Renal pelvis (tissue), 4 donors: Measurements from ENCODE around the gene TPCN1. TPM values are rescaled to one million over a fixed set of nuclear protein-coding genes. Genes with fewer than 3 reads are reported as not detected.

Experiments
- DNase-seq: peaks from one replicate; pipeline ENCODE4 v3.0.0-alpha.2; 2013
- polyA plus RNA-seq, 3 donors: library from polyadenylated mRNA; unstranded; fragments of 120-200 nt; gene quantifications; one replicate each; pipeline ENCODE4 v1.2.1, GENCODE V29; 2013; ENCODE audit not compliant: insufficient read length in 3 of 3

TPCN1 gene
- polyA plus RNA-seq, 3 donors = 32.7 to 49.4 (median 47.8) TPM

DNA sequence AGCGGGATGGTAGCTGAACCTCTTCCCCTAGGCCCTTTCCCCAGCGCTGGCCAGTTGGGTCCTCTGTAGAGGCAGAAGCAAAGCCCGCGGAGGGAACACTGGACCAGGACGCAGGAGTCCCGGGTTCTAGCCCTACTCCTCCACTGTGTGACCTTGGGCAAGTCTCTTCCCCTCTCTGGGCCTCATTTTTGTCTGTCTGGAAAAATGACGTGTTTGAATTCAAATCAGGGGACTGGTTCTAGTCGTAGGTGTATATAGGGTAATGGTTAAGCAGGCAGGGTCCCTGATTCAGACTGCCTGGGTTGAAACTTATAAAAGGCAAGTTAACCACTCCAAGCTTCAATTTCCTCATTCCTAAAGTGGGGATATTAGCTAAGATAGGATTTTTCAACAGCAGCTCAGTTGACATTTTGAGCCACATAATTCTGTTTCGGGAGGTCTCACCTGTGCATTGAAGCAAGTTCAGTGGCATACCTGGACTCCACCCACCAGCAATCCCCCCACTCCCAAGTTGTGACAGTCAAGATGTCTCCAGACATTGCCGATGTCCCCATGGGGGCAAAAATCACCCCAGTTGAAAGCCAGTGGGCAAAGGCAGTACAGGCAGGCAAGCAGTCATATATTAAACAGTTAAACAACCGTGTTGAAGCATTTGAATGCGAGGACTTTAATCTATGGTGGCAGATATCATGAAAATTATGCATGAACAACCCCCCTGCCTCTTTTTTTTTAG is 899 bp downstream of the TPCN1 start:
- no peak for DNase-seq

DNA sequence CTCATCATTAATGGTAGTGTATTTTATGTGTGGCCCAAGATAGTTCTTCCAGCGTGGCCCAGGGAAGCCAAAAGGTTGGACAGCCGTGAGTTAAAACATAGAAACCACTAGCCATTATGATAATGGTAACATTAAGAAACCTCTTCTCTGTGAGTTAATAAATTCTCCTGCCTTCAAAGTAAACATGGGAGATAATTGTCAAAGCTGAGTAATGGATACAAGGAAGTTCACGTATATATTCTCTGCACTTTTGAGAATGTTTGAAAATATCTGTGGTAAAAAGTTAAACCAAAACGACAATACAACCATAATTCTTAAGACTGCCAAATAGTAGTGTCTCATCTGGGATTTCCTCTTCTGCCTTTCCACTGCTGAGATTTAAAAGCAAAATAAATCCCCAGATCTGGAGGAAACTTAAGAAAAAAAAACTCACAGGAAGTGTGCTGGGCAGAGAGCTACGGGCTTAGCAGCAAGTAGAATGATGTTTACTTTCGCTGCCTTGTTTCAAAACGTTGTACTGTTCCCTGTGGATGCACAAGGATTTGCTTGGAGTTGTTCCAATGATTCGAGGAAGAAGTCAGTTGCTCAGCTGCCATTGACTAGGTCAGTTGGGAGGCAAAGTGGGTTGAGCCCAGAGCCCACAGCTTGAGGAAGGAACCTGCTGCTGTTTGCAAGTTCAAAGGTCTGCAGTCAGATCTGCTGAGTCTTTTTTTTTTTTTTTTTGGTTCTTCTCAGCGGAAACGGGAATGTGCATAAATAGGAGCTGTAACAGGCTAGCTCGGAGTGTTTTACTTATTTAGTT is 1.7 kb downstream of the TPCN1 start:
- no peak for DNase-seq

DNA sequence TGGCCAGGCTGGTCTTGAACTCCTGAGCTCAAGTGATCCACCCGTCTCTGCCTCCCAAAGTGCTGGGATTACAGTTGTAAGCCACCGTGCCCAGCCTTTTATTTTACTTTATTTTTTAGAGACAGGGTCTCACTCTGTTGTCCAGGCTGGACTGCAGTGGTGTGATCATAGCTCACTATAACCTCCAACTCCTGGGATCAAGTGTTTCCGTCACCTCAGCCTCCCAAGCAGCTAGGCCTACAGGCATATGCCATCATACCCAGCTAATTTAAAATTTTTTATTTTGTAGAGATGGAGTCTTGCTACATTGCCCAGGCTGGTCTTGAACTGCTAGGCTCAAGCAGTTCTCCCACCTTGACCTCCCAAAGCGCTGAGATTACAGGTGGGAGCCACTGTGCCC is 3.7 kb downstream of the TPCN1 start:
- DNase-seq = no peak

DNA sequence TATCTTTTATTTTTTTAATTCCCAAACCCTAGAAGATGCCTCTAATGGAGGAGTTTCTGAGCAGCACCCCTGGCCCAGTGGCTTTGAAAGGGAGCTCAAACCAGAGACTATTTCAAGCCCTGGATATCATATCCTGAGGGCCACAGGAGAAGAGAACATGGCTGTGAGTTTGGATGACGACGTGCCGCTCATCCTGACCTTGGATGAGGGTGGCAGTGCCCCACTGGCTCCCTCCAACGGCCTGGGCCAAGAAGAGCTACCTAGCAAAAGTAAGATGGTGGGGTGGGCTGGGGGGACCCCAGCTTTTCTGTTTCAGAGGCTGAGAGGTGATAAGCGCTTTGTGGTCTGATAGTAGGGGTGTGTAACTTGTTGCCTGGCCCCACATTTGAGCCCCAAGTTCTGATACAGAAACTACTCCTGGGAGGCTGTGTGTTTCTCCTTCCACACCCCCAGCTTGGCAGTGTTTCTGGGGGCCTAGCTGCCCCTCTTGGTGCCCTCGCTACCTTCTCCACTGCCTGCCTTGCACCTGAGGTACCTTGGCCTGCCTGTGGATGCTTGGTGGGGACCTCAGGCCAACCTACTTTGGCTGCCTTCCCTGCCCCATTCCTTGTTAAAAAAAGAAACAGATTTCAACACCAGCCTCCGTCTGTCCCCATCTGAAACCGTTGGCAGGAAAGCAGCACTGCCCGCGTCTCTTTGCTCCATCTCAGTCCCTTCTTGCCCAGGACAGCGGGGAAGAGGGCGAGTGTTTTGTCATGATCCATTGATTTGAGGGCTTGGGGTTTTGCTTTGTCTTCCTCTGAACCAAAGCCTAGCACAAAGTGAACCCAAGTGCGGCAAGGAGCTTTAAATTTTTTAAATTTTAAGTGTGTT is 5.7 kb downstream of the TPCN1 start:
- DNase-seq = no peak

DNA sequence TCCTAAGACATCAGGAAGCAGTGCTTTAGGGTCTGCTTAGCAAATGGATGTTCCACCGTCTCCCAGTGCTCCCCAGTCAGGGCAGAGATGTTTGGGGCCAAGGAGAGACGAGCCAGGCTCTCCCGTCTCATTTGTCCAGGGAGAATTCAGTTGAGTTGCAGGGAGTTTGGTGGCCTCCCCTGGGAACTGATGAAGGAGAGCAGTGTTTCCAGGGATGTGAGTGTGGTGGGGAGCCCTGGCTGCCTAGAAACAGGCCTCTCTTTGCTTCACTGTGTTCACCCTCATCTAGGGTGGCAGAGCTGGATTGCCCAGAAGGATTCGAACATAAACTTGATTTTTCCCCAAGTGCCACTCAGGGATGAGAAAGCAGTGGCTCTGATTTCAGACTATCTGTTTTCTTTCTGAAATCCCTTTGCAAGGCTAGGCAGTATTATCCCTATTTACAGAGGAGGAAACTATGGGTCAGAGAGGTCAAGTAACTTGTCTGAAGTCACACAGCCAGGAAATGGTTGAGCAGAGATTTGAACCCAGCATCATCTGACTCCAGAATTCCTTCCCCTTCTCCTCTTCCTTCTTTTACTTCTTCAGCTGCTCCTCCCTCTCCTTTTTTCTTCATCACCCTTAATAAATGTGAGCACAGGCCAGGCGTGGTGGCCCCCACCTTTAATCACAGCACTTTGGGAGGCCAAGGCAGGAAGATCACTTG is 6.6 kb downstream of the TPCN1 start:
- DNase-seq = no peak

DNA sequence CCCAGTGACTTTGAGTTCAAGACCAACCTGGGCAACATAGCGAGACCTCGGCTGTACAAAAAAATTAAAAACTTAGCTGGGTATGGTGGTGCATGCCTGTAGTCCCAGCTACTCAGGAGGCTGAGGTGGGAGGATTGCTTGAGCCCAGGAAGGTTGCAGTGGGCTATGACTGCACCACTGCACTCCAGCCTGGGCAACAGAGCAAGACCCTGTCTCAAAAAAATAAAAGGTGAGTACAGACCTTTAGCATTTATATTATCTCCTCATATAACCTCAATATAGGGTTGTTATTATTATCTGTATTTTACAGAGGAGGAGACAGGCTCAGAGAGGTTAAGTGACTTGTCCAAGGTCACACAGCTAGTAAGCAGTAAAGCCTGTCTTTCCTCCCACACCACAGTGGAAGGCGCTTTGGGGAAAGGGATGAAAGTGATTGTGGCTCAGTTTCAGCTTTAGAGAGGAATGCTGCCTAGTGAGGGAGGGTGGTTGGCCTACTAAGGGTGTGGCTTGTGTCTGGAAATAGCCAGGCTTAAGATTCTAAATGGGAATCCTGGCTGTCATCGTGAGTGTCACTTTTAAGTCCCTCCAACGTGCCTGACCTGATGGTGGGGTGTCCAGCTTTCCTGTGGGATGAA is 7.2 kb downstream of the TPCN1 start:
- DNase-seq = no peak

DNA sequence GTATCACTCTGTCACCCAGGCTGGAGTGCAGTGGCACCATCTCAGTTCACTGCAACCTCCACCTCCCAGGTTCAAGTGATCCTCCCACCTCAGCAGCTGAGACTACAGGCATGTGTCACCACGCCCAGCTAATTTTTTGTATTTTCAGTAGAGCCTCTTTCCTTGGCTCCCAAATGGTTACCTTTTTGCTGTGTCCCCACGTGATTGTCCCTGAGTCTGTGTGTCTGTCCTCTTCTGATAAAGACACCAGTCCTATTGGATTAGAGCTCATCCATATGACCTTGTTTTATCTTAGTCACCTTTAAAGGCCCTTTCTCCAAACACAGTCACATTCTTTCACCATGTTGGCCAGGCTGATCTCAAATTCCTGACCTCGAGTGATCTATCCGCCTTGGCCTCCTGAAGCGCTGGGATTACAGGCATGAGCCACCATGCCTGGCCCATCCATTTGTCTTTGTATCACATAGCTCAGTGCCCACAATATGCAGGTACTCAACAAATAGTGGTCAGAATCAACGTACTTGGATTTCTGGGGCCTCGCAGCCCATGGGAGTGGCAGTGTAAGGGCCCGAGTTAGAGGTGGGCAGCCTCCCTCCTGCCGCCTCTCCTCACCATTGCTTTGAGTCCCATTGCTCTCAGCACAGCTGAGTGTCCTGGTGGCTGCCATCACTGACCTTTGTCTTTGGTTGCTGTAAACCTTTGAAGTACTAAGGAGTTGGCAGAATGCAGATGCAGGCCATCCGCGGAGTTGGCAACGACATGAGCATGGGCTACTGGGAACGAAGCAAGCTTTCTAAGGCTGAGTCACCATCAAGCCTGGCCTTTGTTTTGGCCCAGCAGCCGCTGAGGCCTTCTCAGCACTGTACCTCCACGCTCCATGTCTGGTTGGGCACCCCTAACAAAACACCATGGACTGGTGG is 9.3 kb downstream of the TPCN1 start:
- no peak for DNase-seq

DNA sequence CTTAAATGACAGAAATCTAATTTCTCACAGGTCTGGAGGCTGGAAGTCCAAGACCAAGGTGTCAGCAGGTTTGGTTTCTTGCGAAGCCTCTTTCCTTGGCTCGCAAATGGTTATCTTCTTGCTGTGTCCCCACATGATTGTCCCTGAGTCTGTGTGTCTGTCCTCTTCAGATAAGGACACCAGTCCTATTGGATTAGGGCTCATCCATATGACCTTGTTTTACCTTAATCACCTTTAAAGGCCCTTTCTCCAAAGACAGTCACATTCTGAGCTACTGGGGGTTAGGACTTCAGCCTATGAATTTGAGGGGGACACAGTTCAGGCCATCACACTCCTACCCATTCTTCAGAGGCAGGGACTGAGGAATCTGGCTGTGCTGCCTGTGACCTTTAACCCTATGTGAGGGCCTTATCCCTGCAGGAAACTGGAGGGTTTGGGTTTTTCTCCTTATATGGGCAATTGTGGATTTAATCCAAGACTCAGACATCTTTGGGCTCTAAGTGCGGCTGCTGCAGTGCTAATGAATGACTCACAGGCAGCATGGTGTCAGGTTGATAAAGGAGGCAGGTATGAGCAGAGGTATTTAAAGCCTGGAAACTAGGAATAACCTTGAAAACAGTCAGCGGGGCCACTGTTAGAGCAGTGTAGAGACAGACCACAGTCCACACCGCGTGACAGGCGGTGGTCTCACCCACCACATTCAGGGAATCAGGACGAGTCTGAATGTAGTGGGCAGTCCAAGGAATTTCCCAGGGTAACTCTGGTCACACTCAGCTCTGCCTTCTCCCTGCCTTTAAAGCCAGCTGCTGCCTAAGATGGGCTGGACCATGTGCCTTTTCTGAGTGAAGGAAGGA is 10.2 kb downstream of the TPCN1 start:
- no peak for DNase-seq

DNA sequence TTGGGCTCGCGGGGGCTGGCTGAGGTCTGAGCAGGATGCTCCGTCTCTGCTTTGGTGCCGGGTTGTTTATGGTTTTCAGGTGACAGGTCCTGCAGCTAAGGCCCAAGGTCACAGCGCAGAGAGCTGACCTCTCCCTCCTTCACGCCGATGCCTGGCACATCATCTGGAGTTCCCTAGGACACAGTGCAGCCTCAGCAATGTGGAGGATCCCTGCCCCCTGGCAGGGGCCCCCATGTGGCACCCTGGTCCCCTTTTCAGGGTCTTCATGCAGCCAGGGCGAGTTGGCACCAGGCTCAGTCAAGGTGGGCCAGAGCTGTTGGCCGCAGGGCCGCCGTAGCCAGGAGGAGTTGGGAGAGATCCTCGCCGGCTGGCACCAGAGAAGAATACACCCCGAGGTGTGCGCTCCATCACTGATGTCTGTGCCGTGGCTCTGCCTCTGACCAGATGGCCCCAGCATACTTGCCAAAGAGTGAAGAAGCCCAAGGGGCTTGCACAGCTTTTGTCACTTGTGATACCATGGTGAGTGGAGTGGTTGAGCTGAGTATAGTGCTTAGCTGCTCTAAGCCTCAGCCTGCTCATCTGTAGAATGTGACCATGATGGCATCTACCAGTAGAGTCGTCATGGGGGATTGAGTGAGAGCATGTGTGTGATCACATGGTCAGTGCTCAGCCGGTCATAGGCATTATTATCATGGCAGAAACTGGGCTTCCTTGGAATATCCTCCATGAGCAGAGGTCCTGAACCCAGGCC is 11.0 kb downstream of the TPCN1 start:
- DNase-seq = no peak

DNA sequence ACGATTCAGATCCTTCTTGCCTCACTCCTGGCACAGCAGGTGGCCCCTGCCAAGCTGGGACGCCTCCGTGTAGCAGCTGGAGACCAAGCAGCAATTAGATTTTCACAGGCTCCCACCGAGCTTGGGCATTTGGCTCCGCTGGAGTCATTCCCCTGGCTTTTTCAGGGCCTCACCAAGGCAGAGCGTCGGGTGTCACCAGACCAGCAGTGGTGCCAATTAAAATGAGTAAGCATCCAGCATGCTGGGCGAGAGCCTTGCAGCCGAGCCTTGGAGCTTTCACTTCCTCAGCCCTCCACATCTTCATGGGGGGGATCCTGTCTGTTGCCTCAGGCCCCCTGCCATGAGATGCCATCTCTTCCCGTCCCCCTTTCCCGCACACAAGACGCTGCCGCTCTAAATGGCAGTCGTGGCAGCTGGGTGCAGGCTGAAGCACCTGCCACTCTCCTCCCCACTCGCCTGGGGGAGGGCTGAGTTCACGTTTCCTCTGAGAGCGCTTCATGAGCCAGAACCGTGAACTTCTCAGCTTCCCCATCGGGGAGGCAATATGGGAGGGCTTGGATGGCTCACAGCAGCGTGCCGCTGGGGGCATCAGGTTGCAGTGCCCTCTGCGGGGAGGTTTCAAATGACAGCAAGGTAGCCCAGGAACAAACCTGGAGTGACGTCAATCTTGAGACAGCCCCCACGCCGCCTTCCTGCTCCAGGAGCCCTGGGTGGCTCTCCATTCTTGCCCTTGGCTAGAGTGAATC is 11.7 kb downstream of the TPCN1 start:
- peak; percentile 93 for DNase-seq

DNA sequence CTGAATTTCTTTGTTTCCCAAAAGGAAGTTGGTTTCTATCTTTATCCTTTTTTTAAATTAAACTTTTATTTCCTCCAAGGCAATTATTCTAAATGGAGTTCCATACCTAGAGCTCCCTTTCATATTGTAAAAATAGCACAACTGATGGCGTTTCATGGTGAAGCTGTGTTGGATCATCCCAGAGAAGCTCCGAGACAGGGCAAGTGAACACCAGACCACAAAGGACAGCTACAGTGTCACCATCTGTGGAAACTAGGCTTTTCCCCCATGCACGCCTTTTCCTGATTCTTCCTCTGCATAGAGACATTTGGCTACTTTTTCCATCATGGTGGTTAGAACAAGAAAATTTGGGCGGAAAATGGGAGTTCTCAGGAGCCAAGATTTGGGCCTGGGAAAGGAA is 12.7 kb downstream of the TPCN1 start:
- no peak for DNase-seq

DNA sequence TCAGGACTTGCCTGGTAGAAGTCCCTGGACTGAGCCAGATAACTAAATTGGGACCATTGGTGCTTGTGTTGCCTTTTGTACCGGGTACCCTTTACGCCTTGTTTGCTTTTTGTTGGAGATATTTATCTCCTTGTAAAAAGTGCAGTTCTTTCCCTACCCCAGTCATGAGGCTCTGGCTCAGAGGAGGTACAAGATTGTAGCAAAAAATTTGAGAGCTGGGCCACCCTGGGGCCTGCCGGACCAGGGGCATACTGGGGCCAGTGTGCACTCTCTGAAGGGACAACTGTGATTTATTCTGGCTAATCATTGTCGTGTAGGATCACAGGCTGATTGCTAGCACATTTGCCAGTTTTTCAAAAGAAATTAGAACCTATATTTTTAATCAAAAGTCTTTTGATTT is 13.2 kb downstream of the TPCN1 start:
- no peak for DNase-seq

DNA sequence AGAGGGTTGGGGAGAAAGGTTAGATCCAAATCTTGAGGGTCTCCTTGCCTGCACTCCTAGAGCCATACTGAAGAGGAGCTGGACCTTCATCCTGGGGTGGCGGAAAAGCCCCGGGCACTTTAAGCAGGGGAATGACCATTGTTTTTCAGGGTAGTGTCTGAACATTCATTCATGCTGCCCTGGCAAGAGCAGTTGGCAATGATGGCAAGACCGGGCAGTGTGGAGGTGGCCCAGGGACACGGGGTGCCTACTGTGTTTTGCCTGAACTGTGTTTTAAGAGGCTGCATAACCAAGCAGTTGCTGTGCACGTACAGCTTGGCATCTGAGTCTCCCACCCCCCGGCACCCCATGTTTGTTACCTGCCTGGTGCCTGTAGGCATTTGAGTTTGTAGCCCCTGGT is 14.7 kb downstream of the TPCN1 start:
- DNase-seq = no peak

DNA sequence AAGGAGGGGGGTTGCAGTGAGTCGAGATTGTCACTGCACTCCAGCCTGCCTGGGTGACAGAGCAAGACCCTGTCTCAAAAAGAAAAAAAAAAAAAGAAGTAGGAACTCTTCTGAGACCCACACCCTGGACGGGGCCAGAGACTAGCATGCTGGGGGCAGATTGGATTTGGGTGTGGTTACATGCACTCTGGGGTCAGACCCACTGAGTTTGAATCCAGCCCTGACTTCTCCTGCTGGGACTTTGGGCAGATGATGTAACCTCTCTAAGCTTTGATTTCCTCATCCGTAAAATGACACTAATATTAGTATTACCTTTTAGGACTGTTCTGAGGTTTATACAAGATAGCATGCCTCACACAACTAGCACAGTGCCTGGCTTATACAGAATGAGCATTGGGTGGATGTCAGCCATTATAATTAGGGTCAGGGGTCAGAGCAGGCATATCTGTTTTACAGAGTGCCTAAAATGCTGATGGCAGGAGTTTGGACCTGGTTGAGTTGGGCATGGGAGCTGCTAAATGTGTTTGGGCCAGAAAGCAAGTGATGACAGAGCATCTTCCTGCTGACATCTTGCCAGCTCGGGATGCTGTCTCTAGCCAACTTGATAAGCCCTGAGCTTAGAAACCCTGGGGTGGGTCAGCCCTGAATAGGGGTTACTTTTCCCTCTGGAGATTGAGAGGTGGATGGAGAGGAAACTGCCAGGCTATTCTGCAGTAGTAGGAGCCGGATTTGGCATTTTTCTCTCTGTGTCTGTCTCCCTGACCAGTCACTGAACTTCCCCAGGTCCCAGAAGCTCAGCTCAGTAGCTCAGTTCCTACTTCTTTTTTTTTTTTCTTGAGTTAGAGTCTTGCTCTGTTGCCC is 15.5 kb downstream of the TPCN1 start:
- no peak for DNase-seq

DNA sequence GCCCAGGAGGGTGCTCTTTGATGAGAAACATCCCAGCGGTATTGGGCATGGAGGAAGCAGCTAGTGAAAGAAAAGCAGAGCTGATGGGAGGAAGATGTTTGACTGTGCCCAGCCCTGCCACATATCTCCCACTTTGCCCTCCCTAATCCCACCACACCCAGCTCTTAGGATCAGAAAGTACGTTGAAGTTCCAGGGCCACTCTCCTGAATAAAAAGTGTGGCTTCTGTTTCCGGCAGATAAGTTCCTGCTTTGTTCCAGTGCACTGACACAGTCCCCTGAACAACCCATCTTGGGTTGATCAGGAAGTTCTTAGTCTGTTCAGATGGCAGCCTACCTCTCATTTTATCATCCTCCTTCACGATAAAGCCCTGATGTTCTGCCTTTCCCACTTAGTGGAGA is 16.5 kb downstream of the TPCN1 start:
- no peak for DNase-seq

DNA sequence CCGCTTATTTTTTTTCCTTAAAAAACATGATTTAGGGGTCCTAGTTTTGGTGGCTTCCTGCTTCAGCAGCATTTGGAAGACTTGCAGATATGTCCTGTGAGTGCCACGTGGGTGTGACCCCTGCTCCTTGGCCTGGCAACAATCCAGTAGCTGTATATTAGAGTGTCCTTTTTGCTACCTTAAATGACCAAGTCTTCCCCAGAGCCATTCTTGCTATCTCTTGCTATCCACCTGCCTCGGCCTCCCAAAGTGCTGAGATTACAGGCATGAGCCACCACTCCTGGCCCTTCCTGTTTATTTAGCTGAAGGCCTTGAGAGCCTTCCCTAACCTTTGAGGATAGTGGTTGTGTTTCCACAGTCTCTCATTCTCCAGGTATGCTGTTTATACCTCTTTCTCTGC is 17.0 kb downstream of the TPCN1 start:
- no peak for DNase-seq

DNA sequence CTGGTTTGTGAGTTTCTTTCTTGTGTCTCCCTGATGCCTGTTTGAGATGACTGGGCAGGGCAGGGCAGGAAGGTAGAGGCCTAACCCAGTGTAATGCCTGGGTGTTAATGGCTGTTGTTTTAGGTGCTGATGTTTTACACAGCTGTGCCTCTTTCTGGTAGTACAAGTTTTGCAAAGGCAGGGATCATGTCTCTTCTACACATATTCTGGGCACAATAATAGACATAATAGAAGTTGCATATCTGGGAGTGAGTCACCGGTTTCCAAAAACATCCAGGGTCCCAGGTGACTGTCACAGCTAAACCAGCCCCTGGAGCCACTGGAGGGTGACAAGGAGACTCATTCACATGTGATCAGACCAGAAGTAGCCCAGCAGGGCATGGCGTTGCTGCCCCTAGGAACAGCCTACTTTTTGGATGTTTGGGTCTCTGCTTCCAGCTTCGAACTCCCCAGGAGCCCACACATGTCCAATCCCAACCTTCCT is 18.1 kb downstream of the TPCN1 start:
- DNase-seq = no peak
